HG02759 (cell line): Measurements from ENCODE around the gene CD55.

Source experiments
- ATAC-seq: cut with Tn5 transposase; IDR thresholded peaks from one replicate; pipeline ENCODE4 v1.9.1; 2021; ENCODE audit warnings: mild to moderate bottlenecking, moderate library complexity; ENCODE audit not compliant: unreplicated experiment

Gene CD55

GRCh38 chr1:207355513-207356295, 34.2 kb downstream of the CD55 start:
- ATAC-seq = no peak

DNA sequence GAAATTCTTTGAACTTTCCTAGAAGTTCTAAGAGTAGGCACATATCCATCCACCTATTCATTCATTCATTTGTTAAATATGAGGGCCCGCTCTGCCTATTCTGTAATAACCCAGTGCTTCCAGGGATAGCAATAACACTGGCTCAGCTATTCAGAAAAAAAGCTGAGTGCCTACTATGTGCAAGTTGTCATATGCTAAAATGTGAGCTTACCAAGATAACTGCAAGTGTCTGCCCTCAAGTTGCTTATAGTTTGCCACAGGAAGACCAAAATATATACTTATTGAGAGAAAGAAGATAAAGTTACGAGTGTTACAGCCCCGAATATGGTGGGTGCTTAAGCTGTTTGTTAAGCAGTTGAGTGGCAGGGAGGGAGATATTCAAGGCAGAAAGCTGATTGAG, 39.6 kb downstream of the CD55 start:
- ATAC-seq = no peak

DNA sequence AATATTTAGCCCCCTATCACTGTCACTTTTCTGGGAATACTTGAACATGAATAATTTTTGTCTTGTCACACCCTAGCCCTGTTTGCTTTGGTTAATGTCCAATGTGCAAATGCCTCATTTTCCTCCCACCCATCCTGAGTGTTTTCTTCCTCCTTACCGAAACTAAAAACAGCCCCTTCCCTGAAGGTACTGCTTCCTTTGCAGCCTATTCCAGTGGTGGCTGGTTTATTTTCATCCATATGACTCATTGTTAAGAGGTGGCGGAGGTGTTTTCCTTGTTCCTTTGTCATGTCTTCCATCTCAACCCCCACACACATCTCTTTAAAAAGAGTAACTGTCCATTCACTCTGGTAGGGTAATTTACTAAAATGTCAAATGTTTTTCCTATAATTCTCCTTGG, 40.4 kb downstream of the CD55 start:
- ATAC-seq = no peak

DNA sequence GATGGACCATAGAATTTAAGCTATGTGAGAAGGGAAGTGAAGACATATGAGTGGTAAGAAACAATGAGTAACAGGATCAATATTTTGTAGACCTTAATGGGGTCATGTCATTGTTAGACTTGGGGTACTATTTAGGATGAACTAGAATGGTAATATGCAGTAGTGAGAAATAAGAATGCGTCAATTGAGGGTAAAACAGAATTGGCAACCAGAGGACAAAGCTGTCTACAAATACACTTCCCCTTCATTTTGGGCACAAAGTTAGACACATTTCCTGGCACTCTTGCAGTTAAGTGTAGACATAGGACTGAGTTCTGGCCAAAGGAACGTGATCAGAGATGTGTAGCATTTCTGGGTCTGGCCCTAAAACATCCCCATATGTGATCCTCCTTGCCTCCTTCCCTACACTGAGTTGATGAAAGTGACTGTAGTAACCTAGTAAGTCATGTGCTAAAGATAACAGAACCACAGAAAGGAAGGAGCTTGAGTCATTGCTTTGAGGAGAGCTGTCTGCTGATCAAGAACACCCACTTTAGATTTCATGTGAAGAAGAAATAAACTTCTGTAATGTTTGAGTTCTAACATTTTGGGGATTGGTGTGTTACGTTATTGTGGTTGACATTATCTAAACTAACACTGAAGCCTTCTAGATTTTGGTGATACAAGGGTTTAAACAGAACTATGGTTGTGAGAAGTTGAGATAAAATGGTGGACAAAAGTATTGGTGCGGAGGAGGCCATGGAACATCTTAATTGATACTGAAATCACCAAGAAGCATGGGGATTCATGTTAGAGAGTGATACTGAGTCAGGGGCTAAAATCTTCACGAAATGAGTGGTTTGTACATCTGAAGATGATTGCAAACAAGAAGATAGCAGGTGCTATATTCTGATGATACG, 41.7 kb downstream of the CD55 start:
- ATAC-seq = no peak

- ATAC-seq = no peak
Observed at GRCh38 chr1:207363871-207364270, 42.4 kb downstream of the CD55 start.

DNA sequence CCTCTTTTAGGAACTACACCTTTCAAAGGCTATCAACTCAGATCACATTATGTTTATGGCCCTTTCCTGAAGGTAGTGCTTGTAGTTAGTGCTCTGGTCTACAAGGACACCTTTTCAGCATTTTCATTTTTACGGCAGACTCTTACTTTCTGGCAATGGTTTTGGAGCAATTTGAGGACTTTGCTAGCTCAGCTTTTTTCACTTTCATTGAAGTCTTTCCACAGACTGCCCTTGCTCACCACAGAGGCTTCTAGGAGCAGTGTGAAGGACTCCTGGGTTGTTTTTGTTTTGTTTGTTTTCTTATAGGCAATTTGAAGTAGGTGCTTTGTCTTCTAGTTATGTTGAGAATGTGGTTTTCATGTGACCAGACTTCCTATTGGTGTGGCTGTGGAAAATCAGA, 43.1 kb downstream of the CD55 start:
- no peak for ATAC-seq

- no peak for ATAC-seq
Observed at GRCh38 chr1:207365063-207365462, 43.6 kb downstream of the CD55 start.

DNA sequence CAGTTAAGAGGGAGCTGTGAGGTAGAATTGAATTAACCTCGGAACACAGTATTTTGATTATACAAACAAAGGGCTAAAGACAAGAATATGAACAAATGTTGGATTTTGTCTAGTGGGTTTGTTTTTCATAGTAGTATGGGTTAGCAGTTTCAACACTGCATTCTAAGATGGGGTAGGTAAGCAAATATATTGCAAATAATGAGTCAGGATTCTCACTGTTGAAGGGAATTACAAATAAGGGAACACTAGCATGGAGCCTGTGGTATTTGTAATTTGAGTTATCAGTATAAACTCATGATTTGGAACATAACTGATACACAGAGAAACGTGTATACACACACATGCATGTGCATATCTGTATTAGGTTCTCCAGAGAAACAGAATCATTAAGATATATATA, 44.5 kb downstream of the CD55 start:
- no peak for ATAC-seq

- ATAC-seq = no peak
Observed at GRCh38 chr1:207388721-207389120, 67.2 kb downstream of the CD55 start.

DNA sequence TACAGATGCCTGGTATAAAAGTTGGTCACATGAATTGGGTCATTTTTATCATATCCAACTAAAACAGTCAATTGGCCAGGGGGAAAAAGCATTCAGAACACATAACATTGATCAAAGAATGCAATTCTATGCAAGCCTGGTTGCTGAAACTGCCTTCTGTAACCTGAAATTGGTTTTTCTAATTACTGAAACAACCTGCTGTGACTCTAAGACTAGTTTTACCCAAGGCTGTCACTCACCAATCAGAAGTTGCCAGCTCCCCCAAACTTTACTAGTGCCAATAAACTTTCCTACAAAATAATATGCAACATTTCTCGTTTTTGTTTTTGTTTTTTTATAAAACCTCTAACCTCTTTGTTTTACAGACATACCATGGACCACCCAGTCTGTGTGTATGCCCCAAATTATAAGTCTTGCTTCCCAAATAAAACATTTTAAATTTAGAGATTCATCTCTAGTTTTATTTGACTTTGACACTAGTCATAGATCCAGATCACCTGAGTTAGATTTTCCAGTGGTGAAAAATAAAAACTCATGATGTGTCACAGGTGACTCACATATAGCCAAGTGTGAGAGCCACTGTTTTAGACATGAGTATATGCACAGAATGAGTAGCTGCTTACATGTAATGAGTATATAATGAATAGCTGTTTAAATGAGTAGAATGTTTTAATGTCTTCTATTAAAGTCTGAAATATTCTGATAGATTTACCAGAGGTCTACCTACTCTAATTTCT, 68.4 kb downstream of the CD55 start:
- no peak for ATAC-seq

DNA sequence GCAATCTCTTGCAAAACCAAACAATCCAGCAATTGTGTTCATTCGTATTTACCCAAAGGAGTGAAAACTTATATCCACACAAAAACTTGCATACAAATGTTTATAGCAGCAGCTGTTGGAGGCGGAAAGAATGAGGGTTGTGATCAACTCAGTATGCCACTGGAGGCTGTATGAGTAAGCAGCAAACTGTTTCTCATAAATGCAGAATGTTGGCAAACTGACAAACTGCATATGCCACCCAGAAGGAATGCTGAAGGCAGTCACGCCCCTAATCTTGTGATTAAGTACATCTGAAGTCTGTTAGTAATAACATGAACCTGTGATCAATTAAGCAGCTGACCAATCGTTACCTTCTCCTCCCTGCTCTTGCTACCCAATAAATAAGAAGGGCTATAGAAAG, 72.1 kb downstream of the CD55 start:
- no peak for ATAC-seq

DNA sequence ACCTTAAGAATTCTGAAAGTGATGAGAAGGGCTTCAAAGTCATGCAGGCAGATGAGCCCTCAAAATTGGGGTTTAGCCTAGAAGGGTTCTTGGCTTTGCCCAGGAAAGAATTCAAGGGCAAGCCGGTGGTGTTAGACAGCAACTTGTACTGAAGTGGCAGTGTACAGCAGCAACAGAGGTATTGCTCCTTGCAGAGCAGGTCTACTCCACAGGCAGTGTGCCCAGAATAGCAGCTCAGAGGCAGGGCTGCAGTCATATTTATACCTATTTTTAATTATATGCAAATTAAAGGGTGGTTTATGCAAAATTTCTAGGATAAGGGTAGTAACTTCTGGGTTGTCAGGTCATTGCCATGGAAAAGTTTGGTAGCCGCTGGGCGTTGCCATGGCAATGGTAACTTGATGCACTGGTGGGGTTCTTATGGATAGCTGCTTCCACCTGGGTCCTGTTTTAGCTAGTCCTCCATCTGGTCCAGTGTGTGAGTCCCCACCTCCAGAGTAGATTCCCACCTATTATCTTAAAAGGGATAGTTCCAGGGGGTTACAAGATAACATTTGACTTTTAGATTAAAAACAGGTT, 74.8 kb downstream of the CD55 start:
- ATAC-seq = no peak

- ATAC-seq = no peak
Observed at GRCh38 chr1:207397525-207397926, 76.0 kb downstream of the CD55 start.

DNA sequence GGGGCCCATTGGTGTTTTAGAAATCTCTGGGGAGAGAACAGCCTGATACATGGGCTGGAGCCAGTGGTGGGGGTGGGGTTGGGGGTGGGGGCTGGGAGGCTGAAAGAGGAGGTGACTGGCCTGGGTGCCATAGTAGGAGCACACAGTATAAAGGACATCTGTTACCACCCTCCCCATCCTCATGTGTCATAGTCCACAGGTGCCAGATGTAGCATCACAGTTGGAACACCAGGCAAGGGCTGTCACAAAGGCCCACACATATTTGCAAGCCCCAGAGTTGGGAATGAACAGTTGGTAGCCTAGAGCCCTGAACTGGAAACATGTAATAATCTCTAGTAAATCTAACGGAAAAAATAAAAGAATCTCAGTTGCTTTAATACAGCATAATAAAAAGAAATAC, 77.5 kb downstream of the CD55 start:
- ATAC-seq = no peak

GRCh38 chr1:207401578-207401977, 80.1 kb downstream of the CD55 start:
- no peak for ATAC-seq

GRCh38 chr1:207402744-207403143, 81.3 kb downstream of the CD55 start:
- ATAC-seq = no peak

- peak; percentile 50 for ATAC-seq
Observed at GRCh38 chr1:207404849-207405525, 83.5 kb downstream of the CD55 start.

DNA sequence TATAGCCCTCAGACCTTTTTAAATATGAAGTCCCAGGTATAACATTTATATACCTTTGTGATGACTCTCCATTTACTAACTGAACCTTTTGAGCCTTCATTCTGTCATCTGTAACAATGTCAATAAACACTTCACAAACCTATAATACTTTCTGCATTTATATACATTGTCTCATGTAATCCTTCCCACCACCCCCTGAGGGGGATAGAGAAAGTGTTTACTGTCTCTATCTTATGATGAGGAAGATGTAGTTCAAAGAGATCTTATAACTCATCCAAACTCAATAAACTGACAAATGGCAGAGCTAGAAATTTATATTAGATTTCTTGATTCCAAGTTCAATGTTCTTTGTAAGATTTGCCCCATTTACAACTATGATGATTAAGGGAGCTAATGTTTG, 84.3 kb downstream of the CD55 start:
- no peak for ATAC-seq

- no peak for ATAC-seq
Observed at GRCh38 chr1:207407655-207408260, 86.3 kb downstream of the CD55 start.
